CD4-positive, alpha-beta T cell treated with Interleukin-15 for 1 hour (primary cell): Measurements from ENCODE around the gene DMGDH.
"Not testable (repeated sequence)": the region's sequence is repeated elsewhere in the genome, so short reads cannot be mapped to it uniquely, and the experiment has no call there.

Source experiments
- DNase-seq: peaks from one replicate; pipeline ENCODE4 v3.0.0-alpha.2; 2020

DMGDH gene

DNA sequence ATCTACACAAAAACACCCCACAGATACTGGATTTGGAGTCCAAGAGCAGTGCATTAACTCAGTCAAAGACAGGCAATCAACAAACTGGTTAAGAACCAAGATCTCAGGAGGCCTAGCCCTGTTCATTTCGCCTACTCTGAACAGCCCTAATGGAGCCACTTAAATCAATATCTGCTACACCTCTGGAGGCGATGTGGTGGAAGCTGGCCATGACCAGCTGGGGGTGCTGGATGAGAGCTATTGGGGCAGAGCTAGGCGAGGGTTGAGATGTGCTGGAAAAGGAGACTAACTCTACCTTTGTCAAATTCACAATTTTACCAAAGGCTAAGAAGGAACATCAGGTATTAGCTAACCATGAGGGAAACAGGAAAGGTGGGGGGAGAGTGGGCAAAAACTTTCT is 61.1 kb downstream of the DMGDH start:
- DNase-seq = no peak

DNA sequence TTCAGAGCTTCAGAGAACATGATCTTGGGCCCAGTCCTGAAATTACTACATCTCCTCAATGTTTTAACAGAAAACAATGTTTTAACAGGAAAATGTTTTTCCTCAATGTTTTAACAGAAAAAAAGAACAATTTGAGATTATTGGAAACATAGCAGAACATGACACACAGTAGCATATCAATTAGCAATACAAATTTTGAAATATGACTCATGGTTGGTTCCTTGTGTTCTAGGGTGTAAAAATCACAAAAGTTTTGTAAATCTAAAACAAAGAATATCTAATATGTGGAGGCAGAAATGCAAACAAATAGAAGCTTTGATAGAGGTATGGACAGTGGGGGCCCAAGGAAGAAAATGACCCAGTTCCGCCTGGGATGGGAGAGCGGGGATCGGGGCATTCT is 61.6 kb downstream of the DMGDH start:
- DNase-seq = no peak

DNA sequence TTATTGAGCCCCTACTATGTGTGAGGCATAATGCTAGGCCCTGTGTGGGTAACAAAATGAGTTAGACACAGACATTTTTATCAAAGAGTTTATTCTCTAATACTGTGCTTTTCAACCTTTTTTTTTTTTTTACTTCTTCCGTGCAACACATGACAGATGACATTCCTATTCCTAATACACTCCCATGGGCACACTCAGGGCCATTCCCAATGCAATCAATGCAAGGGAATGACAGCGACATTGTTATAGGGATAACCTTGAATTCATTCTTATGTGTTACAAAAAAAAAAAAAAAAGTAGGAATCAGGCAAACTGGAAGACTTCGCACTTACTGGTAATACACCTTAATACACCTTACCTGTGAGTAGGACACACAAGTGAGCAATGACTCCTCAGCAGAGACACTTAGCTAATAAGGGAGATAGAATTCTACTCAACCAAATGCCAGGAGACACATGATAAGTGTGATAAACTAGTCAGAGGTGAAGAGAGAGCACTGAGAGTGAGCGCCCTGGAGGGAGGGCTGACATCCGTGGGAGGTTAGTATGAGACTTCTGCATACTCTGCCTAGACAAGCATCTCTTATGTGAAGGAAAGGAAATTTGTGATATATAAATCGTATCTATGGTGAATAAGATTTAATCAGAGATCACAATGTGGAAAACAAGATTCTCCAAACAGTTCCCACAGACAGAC is 63.4 kb downstream of the DMGDH start:
- DNase-seq = no peak

DNA sequence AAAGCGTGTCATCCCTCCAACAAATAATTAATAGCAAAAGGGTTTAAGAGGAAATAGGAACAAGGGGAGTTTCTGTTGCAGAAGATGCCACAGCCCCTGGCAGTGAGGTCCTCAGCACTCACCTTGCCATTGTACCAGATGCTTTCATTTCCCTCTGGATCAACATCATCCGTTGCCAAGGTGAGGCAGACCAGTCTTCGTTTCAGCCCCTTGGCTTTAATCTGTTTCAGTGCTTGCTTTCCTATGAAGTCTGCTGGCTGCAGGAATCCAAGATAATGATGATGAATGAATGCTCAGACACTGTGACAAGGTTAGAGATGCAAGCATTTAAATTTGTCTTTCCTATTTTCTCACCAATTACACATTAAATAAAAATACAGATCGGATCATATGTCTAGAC is 64.3 kb downstream of the DMGDH start:
- DNase-seq = no peak

DNA sequence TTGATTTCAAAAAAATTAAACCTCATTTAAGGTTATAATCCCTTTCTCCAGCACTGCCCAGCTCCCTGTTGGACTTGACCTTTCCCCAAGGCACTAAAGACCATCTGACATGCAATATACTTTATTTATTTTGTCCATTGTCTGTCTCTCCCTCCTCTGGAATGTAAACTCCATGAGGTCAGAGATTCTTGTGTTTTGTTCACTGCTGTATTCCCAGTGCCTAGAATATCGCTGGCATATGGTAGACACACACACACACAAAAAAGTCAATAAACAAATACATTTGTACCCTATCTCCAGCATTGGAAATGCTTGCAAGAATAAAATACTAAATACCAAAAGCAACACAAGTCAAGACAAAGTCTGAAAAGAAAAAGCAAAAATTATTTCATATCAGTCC is 67.1 kb downstream of the DMGDH start:
- DNase-seq = no peak

DNA sequence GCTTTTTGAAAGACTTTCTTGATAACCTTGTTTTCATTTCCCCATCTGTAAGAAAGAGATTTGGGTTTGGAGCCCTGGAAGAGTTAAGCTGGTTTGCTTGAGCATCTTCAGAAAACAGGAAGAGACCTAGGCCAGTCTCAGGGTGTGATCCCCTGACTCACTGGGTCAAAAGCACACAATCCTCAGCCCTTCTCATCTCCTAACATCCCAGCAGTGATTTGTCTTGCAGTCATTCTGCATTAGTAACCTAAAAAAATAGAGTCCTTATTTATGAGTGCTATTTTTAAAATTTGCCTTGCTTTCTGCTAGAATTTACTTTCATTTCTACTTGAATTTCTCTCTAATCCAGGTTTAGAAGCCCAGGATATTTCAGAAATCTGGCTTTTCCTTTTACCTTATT is 68.0 kb downstream of the DMGDH start:
- DNase-seq = no peak

DNA sequence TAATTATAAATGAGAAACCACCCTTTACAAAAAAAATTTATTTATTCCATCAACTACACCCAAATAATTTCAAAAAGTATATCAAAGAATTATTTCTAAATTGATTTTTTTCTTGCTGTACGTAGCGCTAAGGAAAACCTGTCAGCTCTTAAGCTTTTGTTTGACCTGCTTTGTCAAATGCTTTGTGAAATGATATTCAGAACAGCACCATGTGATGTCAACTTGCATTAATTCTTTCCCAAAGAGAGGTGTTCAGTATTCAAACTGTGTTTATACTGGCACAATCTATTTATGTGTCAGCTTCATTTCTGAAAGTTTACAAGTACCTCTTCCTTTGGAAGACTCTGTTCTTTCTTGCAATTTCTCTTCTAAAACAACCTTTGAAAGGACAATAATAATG is 72.4 kb downstream of the DMGDH start:
- no peak for DNase-seq

DNA sequence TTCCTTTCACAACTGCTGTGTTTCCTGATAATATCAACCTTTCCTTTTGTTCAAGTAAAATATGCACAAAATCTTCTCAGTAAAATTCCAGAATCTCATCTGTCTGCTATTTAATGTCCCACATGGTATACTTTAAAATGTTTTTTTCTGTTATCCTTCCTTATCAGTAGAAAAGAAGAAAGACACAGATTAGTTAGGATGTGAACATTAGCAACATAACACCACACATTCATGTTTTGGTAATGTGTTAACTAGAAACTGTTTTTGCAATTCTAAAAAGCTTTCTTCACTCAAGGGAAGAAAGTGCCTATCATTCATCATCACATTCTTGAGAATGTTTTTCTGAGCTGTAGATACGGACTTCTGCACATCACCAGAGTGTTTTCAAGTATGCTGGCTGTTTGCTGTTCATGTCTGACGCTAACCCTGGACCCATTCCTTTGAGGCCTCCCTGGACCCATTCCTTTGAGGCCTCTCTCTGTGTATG is 73.9 kb downstream of the DMGDH start:
- no peak for DNase-seq

DNA sequence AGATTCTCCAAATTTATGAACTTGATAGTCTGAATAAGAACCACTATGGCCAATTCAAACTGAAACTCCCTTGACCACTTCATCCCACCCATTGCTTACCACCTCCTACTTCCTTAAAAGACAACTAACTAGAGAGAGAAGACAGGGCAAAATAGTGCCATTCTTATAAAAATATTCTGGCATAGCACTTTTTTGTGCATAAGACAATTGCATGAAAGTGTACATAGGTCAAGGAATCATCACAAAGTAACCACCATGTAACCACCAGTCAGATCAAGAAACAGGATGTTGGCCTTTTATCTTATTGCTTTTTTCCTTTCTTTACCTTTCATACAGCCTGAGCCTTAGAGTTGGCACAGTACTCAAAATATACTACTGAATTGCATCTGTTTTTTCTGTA is 76.3 kb downstream of the DMGDH start:
- DNase-seq = no peak

DNA sequence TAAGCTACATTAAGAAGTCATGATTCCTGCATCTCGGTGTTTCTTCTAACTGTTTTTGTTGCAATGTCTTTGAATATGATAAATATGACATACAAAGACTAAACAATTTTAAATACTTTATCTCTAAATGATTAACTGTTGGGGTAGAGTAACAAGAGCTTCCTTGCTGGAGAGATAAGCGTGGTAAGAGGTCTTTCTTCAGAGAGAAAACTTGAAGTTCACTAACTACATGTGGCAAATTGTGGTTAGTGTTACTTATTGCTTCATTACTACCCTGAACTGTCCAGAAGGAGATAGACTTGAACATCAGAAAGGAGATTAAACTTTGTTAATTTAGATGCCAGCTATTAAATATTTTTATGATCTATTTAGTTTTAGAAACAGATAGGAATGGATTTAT is 77.3 kb downstream of the DMGDH start:
- DNase-seq = no peak

DNA sequence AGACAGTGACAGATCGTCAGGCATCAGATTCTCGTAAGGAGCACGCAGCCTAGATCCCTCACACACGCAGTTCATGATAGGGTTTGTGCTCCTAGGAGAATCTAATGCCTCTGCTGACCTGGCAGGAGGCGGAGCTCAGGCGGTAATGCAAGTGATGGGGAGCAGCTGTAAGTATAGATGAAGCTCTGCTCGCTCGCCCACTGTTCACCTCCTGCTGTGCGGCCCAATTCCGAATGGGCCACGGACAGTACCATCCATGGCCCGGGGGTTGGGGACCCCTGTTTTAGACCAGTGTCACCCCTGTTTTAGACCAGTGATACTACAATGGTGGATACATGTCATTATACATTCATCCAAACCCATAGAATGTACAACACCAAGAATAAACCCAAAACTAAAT is 80.4 kb downstream of the DMGDH start:
- no peak for DNase-seq

DNA sequence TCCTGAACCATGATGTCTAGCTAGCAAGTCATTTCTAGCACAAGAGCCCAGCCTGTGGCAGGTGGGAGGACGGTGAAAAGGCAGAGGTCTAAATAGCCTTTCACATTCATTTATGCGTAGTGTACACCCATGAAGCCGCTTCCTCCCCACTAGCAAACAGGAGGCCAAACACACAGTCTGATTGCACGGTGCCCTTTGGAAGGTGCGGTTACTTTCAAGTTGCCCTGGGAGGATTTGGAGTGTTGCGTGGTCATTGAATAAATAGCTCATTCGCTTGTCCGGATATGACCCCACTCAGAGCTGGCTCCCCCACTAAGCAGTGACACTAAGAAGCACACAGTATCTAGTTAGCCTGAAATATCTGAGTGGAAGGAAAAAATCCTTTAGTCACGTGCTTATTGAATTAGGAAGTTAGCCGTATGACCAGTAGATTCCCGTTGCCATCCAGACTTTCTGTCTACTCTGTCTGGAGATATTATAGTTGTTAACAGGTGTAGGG is 83.7 kb downstream of the DMGDH start:
- peak; percentile 35 for DNase-seq

DNA sequence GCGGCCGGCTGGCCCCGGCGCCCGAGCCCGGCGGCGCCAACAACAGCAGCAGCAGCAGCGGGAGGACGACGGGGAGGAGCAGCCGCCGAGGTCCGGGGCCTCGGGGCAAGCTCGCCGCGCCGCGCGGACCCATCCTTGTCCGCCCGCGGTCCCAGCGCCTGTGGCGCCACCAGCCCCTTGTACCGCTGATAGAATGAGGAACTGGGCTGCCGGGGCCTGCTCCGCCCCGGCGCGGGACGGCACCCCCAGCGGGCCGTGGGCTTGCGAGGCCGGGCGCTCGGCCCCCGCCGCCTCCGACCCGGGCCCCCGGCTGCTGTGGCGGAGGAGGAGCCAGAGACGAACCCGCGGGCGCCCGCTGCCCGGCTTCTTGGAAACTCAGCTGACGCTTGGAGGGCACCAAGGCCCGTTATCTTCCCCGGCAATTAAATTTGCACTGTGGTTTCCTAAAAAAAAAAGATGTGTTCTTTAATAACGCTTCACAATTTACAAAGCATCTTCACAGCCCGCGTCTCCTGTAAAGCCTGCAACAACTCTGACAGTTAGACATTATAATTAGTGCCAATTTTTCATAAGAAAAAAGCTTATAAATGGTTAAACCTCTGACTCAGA is 84.3 kb downstream of the DMGDH start, which contains the start of gene ARSB:
ARSB (minus strand) TSS at position 195 of the 609 bp plus-strand sequence; CDS start at position 133, 62 bp downstream.
- DNase-seq = peak; percentile 65

DNA sequence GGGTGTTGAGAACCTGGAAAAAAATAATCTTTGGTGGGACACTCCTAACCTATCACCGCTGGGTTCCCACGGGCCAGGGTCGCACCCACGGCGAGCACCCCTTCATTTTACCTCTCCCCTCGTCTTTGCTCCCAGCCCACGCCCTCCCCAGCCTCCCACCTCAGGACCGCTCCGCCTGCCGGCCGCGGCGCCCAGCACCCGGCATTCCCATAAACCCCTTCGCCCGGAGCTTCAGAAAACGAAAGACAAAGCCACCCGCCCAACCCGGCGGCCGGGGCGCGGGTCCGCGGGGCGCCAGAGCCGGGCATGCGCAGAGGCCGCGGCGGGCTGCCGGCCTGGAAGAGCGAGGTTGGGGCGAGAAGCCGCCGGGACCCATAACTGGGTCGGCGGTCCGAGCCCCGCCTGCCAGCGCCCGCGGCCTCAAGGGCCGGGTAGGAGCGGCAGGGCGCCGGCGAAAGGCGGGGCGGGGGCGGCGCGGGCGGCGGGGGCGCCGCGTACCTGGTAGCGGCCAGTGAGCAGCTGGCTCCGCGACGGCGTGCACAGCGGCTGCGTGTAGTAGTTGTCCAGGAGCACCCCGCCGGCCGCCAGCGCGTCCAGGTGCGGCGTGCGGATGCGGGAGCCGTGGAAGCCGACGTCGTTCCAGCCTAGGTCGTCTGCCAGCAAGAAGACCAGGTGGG is 84.9 kb downstream of the DMGDH start:
- DNase-seq = peak; percentile 82

DNA sequence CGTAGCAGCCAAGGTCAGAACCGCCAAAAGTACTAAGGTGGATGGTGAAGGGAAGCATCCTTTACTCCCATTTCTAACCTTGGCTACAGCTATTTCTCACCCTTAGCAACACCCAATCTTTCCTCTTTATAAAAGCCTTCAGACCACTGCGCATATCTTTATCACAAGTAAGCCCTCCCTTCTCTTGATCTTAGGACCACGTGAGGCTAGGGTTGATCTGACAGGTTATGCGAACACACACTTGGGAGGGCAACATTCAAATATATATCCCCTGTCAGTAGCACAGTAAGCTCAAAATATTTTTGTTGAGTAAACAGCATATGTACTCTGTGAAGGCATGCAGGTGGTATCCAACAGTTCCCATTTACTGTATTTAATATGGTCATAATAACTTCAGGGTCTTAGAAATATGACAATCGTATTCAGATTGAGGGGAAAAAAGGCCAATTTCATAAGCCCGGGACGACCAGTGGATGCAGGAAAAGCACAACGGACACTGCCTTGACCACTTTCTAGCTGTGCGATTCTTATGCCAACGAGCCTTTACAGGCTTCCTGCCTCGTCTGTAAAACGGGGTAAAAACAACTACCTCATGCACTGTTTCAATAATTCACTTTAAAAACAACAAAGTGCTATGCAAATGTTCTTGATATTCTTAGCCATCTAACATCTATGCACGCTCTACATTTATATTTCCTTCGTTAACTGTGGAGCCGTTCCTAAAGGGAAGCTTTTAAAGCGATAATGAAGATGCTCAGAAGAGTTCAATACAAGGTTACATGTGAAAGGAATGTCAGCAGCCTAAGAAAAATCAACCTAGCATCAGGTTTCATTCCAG is 85.7 kb downstream of the DMGDH start:
- DNase-seq = no peak

DNA sequence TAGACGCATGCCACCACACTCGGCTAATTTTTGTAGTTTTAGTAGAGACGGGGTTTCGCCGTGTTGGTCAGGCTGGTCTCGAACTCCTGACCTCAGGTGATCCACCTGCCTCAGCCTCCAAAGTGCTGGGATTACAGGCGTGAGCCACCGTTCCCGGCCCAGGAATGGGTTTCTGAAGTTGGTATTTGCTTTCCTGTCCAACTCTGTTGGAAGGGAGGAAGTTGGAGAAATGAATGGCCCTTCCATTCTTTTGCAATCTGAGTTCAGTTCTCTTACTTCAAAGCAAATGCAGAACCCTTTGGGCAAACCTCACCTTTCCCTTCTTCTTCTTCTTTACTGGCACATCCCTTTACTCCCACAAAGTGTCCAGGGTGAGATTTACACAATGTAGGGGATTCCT is 86.3 kb downstream of the DMGDH start:
- not testable (repeated sequence) for DNase-seq

DNA sequence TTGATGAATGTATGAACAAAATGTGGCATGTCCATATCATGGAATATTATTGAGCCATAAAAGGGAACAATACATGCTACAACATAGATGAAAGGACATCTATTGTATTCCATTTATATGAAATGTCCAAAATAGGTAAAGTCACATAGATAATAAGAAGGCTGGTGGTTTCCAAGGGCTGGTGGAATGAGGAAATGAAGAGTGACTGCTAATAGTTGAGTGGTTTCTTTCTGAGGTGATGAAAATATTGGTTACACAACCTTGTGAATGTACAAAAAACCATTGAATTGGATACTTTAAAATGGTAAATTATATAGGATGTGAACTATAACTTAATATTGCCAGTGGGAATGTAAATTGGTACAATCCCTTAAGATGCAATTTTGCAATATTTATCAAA is 89.6 kb downstream of the DMGDH start:
- DNase-seq = no peak

DNA sequence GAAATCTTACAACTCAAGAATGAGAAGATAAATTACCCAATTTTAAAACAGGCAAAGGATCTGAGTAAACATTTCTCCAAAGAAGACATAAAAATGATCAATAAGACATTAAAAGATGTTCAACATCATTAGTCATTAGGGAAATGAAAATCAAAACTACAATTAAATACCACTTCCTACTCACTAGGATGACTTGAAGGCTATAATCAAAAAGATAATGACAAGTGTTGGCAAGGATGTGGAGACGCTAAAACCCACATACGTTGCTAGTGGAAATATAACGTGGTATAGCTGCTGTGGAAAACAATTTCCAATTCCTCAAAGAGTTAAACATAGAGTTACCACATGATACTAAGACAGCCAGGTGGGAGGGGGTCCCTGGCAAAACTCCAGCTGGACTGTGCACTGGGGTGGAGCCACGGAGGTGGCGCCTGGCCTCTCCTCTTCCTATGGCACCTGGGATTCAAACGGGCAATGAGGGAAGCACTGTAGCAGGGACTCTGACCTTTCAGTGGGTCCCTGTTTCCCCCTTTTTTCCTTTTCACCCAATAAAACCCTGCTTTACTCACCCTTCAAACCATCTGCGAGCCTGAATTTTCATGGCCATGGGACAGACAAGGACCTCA is 90.2 kb downstream of the DMGDH start:
- no peak for DNase-seq

DNA sequence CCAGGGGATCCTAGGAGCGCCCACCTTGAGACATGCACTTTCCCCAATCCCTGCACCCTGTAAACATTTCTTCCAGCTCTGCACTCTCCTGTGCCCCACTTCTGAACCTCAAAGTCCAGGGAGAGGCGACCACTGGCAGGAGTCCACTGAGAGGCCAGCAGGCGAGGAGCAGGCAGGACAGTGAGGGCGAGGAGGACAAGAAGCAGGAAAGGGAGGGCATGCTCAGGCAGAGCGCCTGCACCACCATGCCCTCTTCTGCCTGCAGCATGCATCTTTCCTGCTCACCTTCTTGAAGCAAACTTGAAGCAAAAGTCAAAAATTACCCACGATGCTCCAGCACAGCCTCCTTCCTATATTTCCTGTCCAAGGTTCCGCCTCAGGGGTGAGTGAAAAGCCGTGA is 94.4 kb downstream of the DMGDH start:
- DNase-seq = no peak

DNA sequence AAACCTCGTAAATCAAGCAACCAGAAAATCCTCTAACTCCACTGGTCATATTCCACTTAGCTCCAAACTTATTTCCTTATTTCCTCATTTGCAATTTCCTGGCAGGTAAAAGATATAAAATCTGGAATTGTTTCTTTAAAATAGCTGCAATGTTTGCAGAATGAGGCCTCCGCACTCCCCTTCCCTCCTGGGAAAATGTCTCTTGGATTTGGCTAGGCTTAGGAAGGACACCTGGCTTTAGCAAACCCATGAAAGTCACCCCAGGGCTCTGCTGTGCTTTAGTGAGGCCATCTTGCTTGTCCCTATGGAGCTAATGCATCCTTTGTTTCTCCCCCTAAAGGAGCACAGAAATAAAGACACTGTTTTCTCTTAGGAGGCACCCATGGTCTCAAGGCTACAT is 94.9 kb downstream of the DMGDH start:
- DNase-seq = no peak

DNA sequence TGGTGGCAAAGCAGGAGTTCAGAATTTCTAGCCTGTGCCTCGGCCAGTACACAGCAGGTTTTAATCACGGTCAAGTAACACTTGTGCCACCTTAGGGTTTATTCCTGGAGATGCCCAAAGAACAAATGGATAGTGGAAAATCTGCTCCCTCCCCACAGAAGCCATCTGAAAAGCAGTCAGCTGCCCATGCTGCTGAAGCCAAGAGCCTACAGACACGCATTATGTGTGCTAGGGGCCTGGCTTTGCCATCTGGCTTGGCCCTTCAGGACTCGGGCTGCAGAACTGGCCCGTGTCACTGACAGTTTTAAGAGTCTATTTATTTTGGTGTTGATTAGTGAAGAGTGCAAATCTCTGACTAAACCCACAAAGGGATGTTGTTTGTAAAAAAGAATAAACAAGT is 95.5 kb downstream of the DMGDH start:
- DNase-seq = no peak

DNA sequence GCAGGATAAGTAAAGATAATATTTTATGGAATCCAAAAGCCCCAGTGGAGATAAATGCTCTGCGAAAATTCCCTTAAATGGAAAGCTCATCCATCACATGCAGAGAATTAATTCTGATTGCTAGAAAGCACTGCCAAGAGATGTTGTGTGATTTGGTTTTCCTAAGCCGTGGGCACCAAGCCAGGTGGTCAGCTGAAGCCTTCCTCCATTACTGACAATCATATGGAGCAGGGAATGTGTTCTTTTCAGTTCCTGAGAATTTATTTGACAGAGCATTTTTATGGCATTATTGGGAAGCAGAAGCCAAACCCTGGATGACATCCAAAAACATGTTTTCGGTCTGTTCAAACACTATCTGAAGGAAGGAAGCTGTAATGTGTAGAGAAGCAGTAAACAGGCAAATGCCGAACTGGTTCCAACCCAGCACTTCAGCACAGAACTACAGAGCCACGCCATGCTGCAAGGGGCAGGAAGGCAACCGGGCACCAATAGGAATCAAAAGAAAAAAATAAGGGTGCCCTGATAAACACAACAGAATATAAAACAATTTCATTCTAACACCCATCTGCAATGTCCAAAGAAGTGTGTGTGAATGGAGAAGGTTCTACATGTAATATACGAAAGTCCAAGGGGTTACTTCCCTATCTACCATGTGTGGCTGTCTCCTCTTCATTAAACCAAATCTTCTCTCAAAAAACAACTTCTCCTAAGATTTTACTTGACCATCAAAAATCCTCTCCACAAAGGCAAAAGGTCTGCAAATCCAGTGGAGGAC is 96.6 kb downstream of the DMGDH start:
- DNase-seq = no peak
